ENCODE results near the gene OSTM1.

DNA sequence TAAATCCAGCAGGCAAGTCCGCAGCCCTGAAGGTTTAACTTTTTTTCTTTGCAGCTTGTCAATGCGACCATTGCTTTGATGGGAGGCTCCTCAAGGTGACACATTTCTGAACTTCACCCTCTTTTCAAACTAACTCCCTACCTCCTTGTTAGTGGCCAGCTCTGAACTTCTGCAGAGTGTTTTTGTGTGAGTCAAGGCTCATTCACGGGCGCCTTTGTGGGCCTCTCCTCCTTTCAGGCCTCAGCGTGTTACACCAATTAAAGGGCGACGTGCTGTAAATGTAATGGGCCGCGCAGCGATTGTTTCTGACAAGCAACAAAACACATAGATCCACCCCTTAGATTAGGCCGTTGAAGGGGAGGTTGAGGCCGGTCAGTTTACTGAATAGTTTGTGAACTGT lies 45.8 kb upstream of the OSTM1 start:
- TF ChIP-seq TAF1 (IDR thresholded peaks at IDR 0.05; ENCODE audit: borderline replicate concordance, low read depth, low read length) (no peak), CHD4 (IDR thresholded peaks at IDR 0.05) (no peak), EZH2 (IDR thresholded peaks at IDR 0.05; ENCODE audit: borderline replicate concordance, control insufficient read depth, low read depth, low read length) (no peak)
- TF ChIP-seq, protein P1, sequence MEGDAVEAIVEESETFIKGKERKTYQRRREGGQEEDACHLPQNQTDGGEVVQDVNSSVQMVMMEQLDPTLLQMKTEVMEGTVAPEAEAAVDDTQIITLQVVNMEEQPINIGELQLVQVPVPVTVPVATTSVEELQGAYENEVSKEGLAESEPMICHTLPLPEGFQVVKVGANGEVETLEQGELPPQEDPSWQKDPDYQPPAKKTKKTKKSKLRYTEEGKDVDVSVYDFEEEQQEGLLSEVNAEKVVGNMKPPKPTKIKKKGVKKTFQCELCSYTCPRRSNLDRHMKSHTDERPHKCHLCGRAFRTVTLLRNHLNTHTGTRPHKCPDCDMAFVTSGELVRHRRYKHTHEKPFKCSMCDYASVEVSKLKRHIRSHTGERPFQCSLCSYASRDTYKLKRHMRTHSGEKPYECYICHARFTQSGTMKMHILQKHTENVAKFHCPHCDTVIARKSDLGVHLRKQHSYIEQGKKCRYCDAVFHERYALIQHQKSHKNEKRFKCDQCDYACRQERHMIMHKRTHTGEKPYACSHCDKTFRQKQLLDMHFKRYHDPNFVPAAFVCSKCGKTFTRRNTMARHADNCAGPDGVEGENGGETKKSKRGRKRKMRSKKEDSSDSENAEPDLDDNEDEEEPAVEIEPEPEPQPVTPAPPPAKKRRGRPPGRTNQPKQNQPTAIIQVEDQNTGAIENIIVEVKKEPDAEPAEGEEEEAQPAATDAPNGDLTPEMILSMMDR (IDR thresholded peaks at IDR 0.05 in 2 of 3, conservative IDR thresholded peaks at IDR 0.05 in 1 of 3; ENCODE audit: control insufficient read depth in 2 of 3, extremely low read depth in 1 of 3, insufficient read depth in 1 of 3, low read depth in 3 of 3, low read length in 3 of 3): no peak
